ENCODE measurements around the gene GAGE10. TPM values are rescaled to one million over a fixed set of nuclear protein-coding genes. Genes with fewer than 3 reads are reported as not detected.

Gene GAGE10
- total and polyA plus RNA-seq, 2 of the 8 experiments (the other 6 are each of a cell fraction or from before 2014, with no cell fraction given), result not detected

GRCh38 chrX:49278081-49278480 is 25.4 kb upstream of the GAGE10 start:
- Histone ChIP-seq H3K4ac (replicated peaks; ENCODE audit: insufficient read length, low read depth, low read length) (no peak overlapping the region), H3K4me3 (ENCODE audit: extremely low read depth in 1 of 4, insufficient read depth in 2 of 4, low read depth in 3 of 4, low read length in 4 of 4) (no peak overlapping the region), H3K27me3 (replicated peaks in 1 of 4; ENCODE audit: control insufficient read depth in 3 of 4, extremely low read depth in 1 of 4, insufficient read depth in 3 of 4, low read length in 3 of 4) (no peaks in the 10 kb centered on the region), H3K79me1 (ENCODE audit: low read depth, low read length) (no peaks in the 10 kb centered on the region), H2BK12ac (ENCODE audit: low read depth, low read length) (no peak overlapping the region), H3K14ac (ENCODE audit: insufficient read length) (no peak overlapping the region), H2BK5ac (ENCODE audit: low read depth, low read length) (no peak overlapping the region), H2AK5ac (ENCODE audit: low read depth, low read length) (no peak overlapping the region), H3K18ac (ENCODE audit: extremely low read depth, low read length) (no peak overlapping the region), H2AFZ (ENCODE audit: low read length) (no peak overlapping the region), H2BK120ac (replicated peaks; ENCODE audit: low read depth, low read length) (no peak overlapping the region), H3K56ac (replicated peaks; ENCODE audit: insufficient read length, low read depth, low read length) (no peak overlapping the region), H4K91ac (replicated peaks; ENCODE audit: insufficient read length, low read length) (no peak overlapping the region), H3K9ac (replicated peaks in 1 of 4; ENCODE audit: extremely low read depth in 1 of 4, low read depth in 3 of 4, low read length in 3 of 4) (no peak overlapping the region), H3K79me2 (ENCODE audit: control insufficient read depth in 1 of 2, insufficient read depth in 2 of 2, low read length in 2 of 2) (peaks cover 0 to 11% of the 10 kb centered on the region in 2 experiments; a peak in 1 of 4 replicates), H3K23ac (ENCODE audit: insufficient read length) (no peak overlapping the region), H3K4me1 (replicated peaks in 1 of 4; ENCODE audit: control insufficient read depth in 3 of 4, insufficient read depth in 4 of 4, low read length in 3 of 4) (peaks cover 0 to 3% (median 0%) of the 10 kb centered on the region in 4 experiments; a peak in 2 of 7 replicates), H3K9me3 (ENCODE audit: insufficient read depth in 2 of 2, low read depth in 1 of 2, low read length in 1 of 2) (no peaks in the 10 kb centered on the region), H3K36me3 (ENCODE audit: control insufficient read depth in 2 of 4, insufficient read depth in 4 of 4, low read length in 3 of 4) (no peaks in the 10 kb centered on the region), H2BK20ac (ENCODE audit: low read length) (no peak overlapping the region), H3K4me2 (ENCODE audit: insufficient read depth in 1 of 2, low read depth in 2 of 2, low read length in 2 of 2) (no peak overlapping the region), H4K20me1 (replicated peaks in 1 of 2; ENCODE audit: control insufficient read depth in 1 of 2, insufficient read depth in 2 of 2, low read length in 2 of 2) (peaks cover 0 to 9% of the 10 kb centered on the region in 2 experiments), H4K5ac (ENCODE audit: insufficient read length, low read depth, low read length) (no peak overlapping the region), H3K23me2 (ENCODE audit: low read depth, low read length) (no peaks in the 10 kb centered on the region), H4K8ac (ENCODE audit: extremely low read depth, insufficient read depth, low read length) (no peak overlapping the region), H3K27ac (ENCODE audit: low read depth, low read length) (no peak overlapping the region), H2BK15ac (ENCODE audit: low read length) (no peak overlapping the region)
- TF ChIP-seq JUN (IDR thresholded peaks at IDR 0.05; ENCODE audit: low read depth, low read length) (no peak), KDM1A (IDR thresholded peaks at IDR 0.05; ENCODE audit: borderline replicate concordance, low read length) (no peak), BRCA1 (IDR thresholded peaks at IDR 0.05; ENCODE audit: low read depth, low read length) (no peak), TAF7 (optimal IDR thresholded peaks at IDR 0.05; ENCODE audit: borderline replicate concordance, low read depth, low read length) (no peak), CBX5 (IDR thresholded peaks at IDR 0.05; ENCODE audit: low read depth, low read length) (no peak), YY1 (IDR thresholded peaks at IDR 0.05; ENCODE audit: low read depth, low read length) (no peak), POU5F1 (IDR thresholded peaks at IDR 0.05; ENCODE audit: low read depth, low read length) (no peak), CTBP2 (IDR thresholded peaks at IDR 0.05; ENCODE audit: borderline replicate concordance, insufficient read depth, insufficient read length, low read length) (no peak), SP4 (IDR thresholded peaks at IDR 0.05; ENCODE audit: low read length) (no peak), HDAC2 (IDR thresholded peaks at IDR 0.05; ENCODE audit: borderline replicate concordance in 1 of 2, low read depth in 2 of 2, low read length in 2 of 2) (no peak), ZNF274 (IDR thresholded peaks at IDR 0.05; ENCODE audit: borderline replicate concordance, extremely low read depth, low read length) (no peak), EP300 (IDR thresholded peaks at IDR 0.05; ENCODE audit: borderline replicate concordance in 1 of 2, low read depth in 2 of 2, low read length in 2 of 2) (no peak)
- TF ChIP-seq, protein P1, sequence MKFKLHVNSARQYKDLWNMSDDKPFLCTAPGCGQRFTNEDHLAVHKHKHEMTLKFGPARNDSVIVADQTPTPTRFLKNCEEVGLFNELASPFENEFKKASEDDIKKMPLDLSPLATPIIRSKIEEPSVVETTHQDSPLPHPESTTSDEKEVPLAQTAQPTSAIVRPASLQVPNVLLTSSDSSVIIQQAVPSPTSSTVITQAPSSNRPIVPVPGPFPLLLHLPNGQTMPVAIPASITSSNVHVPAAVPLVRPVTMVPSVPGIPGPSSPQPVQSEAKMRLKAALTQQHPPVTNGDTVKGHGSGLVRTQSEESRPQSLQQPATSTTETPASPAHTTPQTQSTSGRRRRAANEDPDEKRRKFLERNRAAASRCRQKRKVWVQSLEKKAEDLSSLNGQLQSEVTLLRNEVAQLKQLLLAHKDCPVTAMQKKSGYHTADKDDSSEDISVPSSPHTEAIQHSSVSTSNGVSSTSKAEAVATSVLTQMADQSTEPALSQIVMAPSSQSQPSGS (IDR thresholded peaks at IDR 0.05; ENCODE audit: low read length), result no peak
- ChIA-PET CTCF (ENCODE audit: partially characterized antibody) (no interaction called here), POLR2A (ENCODE audit: partially characterized antibody) (no interaction called here)
- 89% methylated on average over 3 of the region's 3 CpGs; no CpG with 5 or more reads in 1 of the 2 experiments for WGBS, 2 experiments (ENCODE audit: extremely low coverage in 1 of 2, insufficient coverage in 1 of 2, insufficient read length in 1 of 2, insufficient replicate concordance in 2 of 2, low coverage in 1 of 2, low lambda C conversion rate in 2 of 2, missing lambda C conversion rate in 1 of 2)
- FAIRE-seq (no peak), DNase-seq (ENCODE audit: low read depth in 1 of 2, low spot score in 2 of 2) (no peak)

Data from H1 (cell line).